ENCODE data around the gene KCTD16. TPM values are rescaled to one million over a fixed set of nuclear protein-coding genes. Genes with fewer than 3 reads are reported as not detected.

KCTD16 gene
- total RNA-seq, 1 donor from 2014 or later, result 5.6 TPM

- Mint-ChIP-seq H3K4me1 (ENCODE audit: low read depth, unreplicated experiment) (peaks cover 17% of the 10 kb centered on the region), H3K27ac (ENCODE audit: unreplicated experiment) (peak overlapping the region; percentile 50), H3K4me3 (ENCODE audit: unreplicated experiment) (no peak overlapping the region), H3K27me3 (ENCODE audit: low read depth, unreplicated experiment) (no peaks in the 10 kb centered on the region), H3K36me3 (ENCODE audit: low read depth, unreplicated experiment) (peaks cover 2% of the 10 kb centered on the region), H3K9me3 (ENCODE audit: unreplicated experiment) (peaks cover 2% of the 10 kb centered on the region)
- DNase-seq (ENCODE audit: low read depth) (no peak), FAIRE-seq (no peak)
- Histone ChIP-seq H3K9me3 (ENCODE audit: insufficient read depth, low read depth, low read length) (no peaks in the 10 kb centered on the region), H3K27me3 (ENCODE audit: insufficient read depth, low read length) (no peaks in the 10 kb centered on the region), H3K4me3 (ENCODE audit: insufficient read depth, low read depth, low read length) (no peak overlapping the region), H3K9ac (ENCODE audit: low read length) (no peak overlapping the region), H2AFZ (ENCODE audit: low read depth, low read length) (no peak overlapping the region), H3K27ac (ENCODE audit: low read depth, low read length) (no peak overlapping the region), H4K20me1 (ENCODE audit: insufficient read depth, low read length) (no peaks in the 10 kb centered on the region), H3K4me2 (ENCODE audit: low read length) (no peak overlapping the region), H3K36me3 (ENCODE audit: insufficient read depth, low read length) (no peaks in the 10 kb centered on the region), H3K4me1 (ENCODE audit: insufficient read depth, low read length) (no peaks in the 10 kb centered on the region), H3K79me2 (ENCODE audit: insufficient read depth, low read length) (no peaks in the 10 kb centered on the region)
- no peak for TF ChIP-seq EZH2 (IDR thresholded peaks at IDR 0.05; ENCODE audit: insufficient read depth, low read length)
- no peak for TF ChIP-seq CTCF (IDR thresholded peaks at IDR 0.05; ENCODE audit: insufficient read depth, low read depth, low read length)
These were observed 164.9 kb downstream of the KCTD16 start for GRCh38 chr5:144335561-144335960.

- no peaks in the 10 kb centered on the region for H4K20me1 ChIP-seq (ENCODE audit: insufficient read depth, low read length)
- no peak overlapping the region for H3K4me2 ChIP-seq (ENCODE audit: low read length)
- H3K27me3 ChIP-seq (ENCODE audit: insufficient read depth, low read length), result no peaks in the 10 kb centered on the region
- no peaks in the 10 kb centered on the region for H3K27me3 Mint-ChIP-seq (ENCODE audit: low read depth, unreplicated experiment)
- H3K36me3 ChIP-seq (ENCODE audit: insufficient read depth, low read length), result no peaks in the 10 kb centered on the region
- H3K36me3 Mint-ChIP-seq (ENCODE audit: low read depth, unreplicated experiment), result peaks cover 2% of the 10 kb centered on the region
- no peak for TF ChIP-seq CTCF (IDR thresholded peaks at IDR 0.05; ENCODE audit: insufficient read depth, low read depth, low read length)
- no peak for TF ChIP-seq EZH2 (IDR thresholded peaks at IDR 0.05; ENCODE audit: insufficient read depth, low read length)
- H3K27ac Mint-ChIP-seq (ENCODE audit: unreplicated experiment), result no peak overlapping the region
- no peaks in the 10 kb centered on the region for H3K79me2 ChIP-seq (ENCODE audit: insufficient read depth, low read length)
- no peaks in the 10 kb centered on the region for H3K4me1 ChIP-seq (ENCODE audit: insufficient read depth, low read length)
- no peak overlapping the region for H3K4me3 ChIP-seq (ENCODE audit: insufficient read depth, low read depth, low read length)
- peaks cover 2% of the 10 kb centered on the region for H3K9me3 Mint-ChIP-seq (ENCODE audit: unreplicated experiment)
- no peak overlapping the region for H3K4me3 Mint-ChIP-seq (ENCODE audit: unreplicated experiment)
- no peaks in the 10 kb centered on the region for H3K9me3 ChIP-seq (ENCODE audit: insufficient read depth, low read depth, low read length)
- no peak for FAIRE-seq
- no peak overlapping the region for H3K27ac ChIP-seq (ENCODE audit: low read depth, low read length)
- no peak overlapping the region for H3K9ac ChIP-seq (ENCODE audit: low read length)
- H3K4me1 Mint-ChIP-seq (ENCODE audit: low read depth, unreplicated experiment), result peaks cover 17% of the 10 kb centered on the region
- DNase-seq (ENCODE audit: low read depth), result no peak
- H2AFZ ChIP-seq (ENCODE audit: low read depth, low read length), result no peak overlapping the region
These were observed 165.7 kb downstream of the KCTD16 start for GRCh38 chr5:144336191-144336961.

- no peaks in the 10 kb centered on the region for H3K9me3 ChIP-seq (ENCODE audit: insufficient read depth, low read depth, low read length)
- FAIRE-seq, result no peak
- Mint-ChIP-seq H3K9me3 (ENCODE audit: unreplicated experiment) (peaks cover 4% of the 10 kb centered on the region), H3K36me3 (ENCODE audit: low read depth, unreplicated experiment) (no peaks in the 10 kb centered on the region), H3K27ac (ENCODE audit: unreplicated experiment) (no peak overlapping the region), H3K4me1 (ENCODE audit: low read depth, unreplicated experiment) (no peaks in the 10 kb centered on the region), H3K4me3 (ENCODE audit: unreplicated experiment) (no peak overlapping the region), H3K27me3 (ENCODE audit: low read depth, unreplicated experiment) (peaks cover 4% of the 10 kb centered on the region)
- no peak for DNase-seq (ENCODE audit: low read depth)
- no peaks in the 10 kb centered on the region for H3K79me2 ChIP-seq (ENCODE audit: insufficient read depth, low read length)
- no peaks in the 10 kb centered on the region for H3K36me3 ChIP-seq (ENCODE audit: insufficient read depth, low read length)
- H3K27me3 ChIP-seq (ENCODE audit: insufficient read depth, low read length), result no peaks in the 10 kb centered on the region
- no peak overlapping the region for H3K9ac ChIP-seq (ENCODE audit: low read length)
- H2AFZ ChIP-seq (ENCODE audit: low read depth, low read length), result no peak overlapping the region
- no peak overlapping the region for H3K4me3 ChIP-seq (ENCODE audit: insufficient read depth, low read depth, low read length)
- H3K4me2 ChIP-seq (ENCODE audit: low read length), result no peak overlapping the region
- TF ChIP-seq CTCF (IDR thresholded peaks at IDR 0.05; ENCODE audit: insufficient read depth, low read depth, low read length) (no peak), EZH2 (IDR thresholded peaks at IDR 0.05; ENCODE audit: insufficient read depth, low read length) (no peak)
- H3K27ac ChIP-seq (ENCODE audit: low read depth, low read length), result no peak overlapping the region
- H3K4me1 ChIP-seq (ENCODE audit: insufficient read depth, low read length), result no peaks in the 10 kb centered on the region
- H4K20me1 ChIP-seq (ENCODE audit: insufficient read depth, low read length), result no peaks in the 10 kb centered on the region
These were observed 181.7 kb downstream of the KCTD16 start for GRCh38 chr5:144352330-144352729.
